Measurements from ENCODE around the gene ZSCAN20.

ZSCAN20 gene

DNA sequence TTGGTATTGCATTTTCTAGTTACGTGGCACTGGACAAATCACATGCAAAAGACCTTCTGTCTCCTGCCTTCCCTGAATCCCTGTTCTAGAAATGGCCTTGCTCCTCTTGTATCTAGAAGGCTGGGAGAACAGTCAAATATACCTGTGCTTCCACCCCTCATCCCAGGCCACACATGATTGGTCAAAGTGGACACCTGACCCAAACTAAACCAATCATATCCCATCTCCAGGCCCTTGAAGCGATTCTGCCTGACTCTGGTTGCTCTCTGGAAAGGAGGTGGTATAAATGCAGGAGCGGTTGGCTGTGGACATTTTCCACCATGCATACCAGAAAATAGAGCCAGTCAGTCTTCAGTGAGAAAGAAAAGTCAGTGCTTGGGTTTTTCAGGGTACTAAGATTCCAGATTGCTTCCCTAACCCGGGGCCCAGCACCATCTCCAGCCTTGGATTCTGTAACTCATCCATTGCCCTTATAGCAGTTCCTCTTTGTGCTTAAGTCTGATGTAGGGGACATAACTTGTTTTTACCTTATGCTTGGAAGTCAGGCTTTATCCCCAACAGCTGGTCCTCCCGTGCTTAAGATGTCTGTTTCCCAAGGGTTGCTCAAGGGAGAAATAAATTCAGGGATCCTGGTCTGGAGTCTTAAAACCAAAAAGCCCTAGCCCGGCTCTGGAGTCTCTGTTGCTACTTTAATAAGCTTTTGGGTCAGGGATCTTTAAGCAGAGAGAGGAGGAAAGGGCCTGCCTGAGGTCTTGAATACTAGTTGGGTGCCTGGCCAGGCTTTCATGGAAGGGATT lies 33.9 kb upstream of the ZSCAN20 start:
- peaks cover 11% of the 10 kb centered on the region for H3K27me3 Mint-ChIP-seq
- H3K9me3 Mint-ChIP-seq (ENCODE audit: low read depth) = no peaks in the 10 kb centered on the region
- H3K36me3 Mint-ChIP-seq = no peaks in the 10 kb centered on the region
- no peaks in the 10 kb centered on the region for H3K4me1 Mint-ChIP-seq (ENCODE audit: low read depth)
- no peak overlapping the region for H3K4me3 Mint-ChIP-seq
- H3K27ac Mint-ChIP-seq = no peak overlapping the region

DNA sequence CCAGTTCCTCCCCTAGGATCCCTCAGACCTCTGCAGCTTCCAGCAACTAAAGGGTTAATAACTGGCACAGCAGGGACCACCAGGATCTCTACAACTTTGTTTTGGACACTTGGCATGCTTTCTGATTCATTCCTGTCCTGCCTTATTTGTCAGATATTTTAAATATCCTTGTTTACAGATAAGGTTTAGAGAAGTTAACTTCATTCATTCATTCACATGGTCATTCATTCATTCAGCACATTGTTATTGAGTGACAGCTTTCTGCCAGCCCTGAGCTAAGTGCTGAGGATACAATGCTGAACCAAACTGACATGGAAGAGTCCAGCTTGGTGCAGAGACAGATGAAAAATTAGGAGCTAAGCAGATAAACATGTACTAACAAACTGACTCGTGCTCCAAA lies 32.8 kb upstream of the ZSCAN20 start:
- no peak overlapping the region for H3K4me3 Mint-ChIP-seq
- H3K36me3 Mint-ChIP-seq = no peaks in the 10 kb centered on the region
- H3K9me3 Mint-ChIP-seq (ENCODE audit: low read depth) = no peaks in the 10 kb centered on the region
- H3K27ac Mint-ChIP-seq = no peak overlapping the region
- H3K27me3 Mint-ChIP-seq = peaks cover 11% of the 10 kb centered on the region
- no peaks in the 10 kb centered on the region for H3K4me1 Mint-ChIP-seq (ENCODE audit: low read depth)

DNA sequence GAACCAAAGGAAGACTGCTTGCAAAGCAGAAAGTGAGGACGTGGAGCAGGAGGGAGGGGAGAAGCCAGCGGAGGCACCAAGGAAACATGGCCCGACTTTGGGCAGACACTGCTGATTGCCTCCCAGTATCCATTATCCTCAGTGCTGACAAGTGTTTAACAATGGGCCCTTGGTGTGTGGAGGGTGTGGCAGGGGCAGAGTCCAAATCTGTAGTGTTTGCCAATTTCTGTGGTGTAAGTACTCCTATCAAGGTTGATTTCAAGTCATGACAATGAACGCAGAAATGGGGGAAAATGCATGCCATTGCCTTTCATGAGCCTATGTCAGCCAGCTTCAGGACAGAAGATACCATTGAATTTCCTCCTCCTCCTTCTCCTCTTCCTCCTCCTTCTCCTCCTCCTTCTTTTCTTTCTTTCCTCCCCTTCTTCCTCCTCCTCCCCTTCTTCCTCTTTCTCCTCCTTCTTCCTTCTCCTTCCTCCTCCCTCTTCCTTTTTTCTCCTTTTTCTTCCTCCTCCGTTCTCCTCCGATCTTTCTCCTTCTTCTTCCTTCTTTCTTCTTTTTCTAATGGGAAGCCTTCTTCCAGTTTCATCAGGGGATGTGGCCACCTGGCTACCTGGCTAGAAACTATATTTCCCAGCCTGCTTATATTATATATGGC lies 31.2 kb upstream of the ZSCAN20 start:
- Mint-ChIP-seq H3K9me3 (ENCODE audit: low read depth) (no peaks in the 10 kb centered on the region), H3K4me3 (no peak overlapping the region), H3K36me3 (no peaks in the 10 kb centered on the region), H3K4me1 (ENCODE audit: low read depth) (no peaks in the 10 kb centered on the region), H3K27ac (no peak overlapping the region), H3K27me3 (peaks cover 11% of the 10 kb centered on the region)

DNA sequence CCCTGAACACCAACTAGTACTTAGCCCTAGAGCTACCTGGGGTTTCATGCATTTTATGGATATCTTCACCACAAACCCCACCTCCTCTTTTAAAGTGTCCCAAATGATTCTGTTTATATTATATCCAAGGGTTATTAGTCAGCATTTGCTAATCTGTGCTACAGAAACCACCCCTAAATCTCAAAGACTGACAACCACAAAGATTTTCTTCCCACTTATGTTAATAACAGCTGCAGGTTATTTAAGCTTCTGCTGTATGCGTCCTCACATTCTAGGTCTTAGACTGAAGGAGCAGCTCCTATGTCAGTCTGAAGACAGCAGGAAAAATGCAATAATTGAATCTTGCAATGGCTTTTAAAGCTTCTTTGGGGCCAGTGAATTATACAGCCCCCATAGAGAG lies 30.3 kb upstream of the ZSCAN20 start:
- no peaks in the 10 kb centered on the region for H3K4me1 Mint-ChIP-seq (ENCODE audit: low read depth)
- H3K36me3 Mint-ChIP-seq = no peaks in the 10 kb centered on the region
- H3K27me3 Mint-ChIP-seq = peaks cover 11% of the 10 kb centered on the region
- no peaks in the 10 kb centered on the region for H3K9me3 Mint-ChIP-seq (ENCODE audit: low read depth)
- no peak overlapping the region for H3K27ac Mint-ChIP-seq
- H3K4me3 Mint-ChIP-seq = no peak overlapping the region

DNA sequence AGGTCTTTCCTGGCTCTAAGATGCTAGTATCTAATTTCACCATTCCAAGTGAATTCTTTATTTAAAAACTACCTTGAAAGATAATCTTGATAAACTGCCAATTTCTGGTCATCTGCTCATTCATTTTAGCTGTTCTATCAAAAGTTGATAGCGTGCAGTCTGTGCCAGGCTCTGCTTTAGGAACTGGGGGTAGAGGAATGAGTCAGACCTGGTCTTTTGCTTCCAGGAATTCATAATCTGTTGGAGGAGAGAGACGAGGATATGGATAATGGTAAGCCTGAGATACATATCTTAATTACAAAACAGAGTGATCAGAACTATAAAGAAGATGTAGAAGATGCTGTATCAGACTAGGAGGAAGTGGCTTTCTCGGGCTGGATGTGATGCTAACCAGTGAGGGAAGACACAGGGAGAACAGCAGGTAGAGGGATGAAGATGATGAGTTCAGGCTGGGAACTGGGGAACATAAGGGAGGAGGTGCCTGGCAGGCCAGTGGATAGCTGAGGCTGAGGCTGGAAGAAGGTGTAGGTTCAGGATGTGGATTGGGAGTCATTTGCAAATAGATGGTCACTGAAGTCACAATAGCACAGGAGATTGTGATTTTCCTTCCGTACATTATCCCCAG lies 29.3 kb upstream of the ZSCAN20 start:
- Mint-ChIP-seq H3K9me3 (ENCODE audit: low read depth) (no peaks in the 10 kb centered on the region), H3K36me3 (no peaks in the 10 kb centered on the region), H3K27ac (no peak overlapping the region), H3K27me3 (peaks cover 11% of the 10 kb centered on the region), H3K4me1 (ENCODE audit: low read depth) (no peaks in the 10 kb centered on the region), H3K4me3 (no peak overlapping the region)

DNA sequence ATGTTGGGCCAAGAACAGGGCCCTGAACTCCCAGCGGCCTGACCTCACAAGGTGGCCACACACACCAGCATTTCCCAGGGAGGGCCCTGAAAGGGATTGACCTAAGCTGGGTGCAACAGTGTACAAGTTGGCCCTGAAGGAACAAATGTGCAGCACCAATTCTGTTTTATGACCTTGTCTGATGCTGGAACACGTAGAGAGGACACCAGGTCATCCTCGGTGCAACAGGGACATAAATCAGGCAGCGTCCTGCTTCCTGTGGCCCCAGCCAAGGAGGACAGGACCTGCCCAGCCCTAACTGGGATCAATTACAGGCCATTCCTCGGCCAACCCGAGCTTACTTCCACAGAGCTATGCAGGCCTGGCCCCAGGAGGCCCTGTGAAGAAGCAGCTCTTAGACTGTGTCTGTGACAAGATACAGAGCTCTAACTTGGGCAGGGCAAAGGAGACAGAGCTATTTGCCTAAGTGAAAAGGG lies 28.7 kb upstream of the ZSCAN20 start:
- H3K27me3 Mint-ChIP-seq = peaks cover 13% of the 10 kb centered on the region

DNA sequence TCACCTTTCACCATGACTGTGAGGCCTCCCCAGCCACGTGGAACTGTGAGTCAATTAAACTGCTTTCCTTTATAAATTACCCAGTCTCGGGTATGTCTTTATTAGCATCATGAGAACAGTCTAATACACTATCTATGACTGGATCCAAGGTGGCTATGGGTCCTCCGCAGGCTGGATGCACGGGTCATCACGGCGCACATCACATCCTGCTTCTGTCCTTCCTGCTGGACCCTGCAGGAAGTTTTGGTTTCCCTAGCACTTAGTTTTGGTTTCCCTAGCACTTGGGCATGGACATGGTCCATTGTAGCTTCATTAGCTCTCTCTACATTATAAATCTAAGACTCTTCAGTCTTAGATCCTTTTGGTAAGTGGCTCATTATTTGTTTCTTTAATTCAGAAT lies 27.3 kb upstream of the ZSCAN20 start:
- no peaks in the 10 kb centered on the region for H3K4me1 Mint-ChIP-seq (ENCODE audit: low read depth)
- no peak overlapping the region for H3K4me3 Mint-ChIP-seq
- H3K9me3 Mint-ChIP-seq (ENCODE audit: low read depth) = no peaks in the 10 kb centered on the region
- H3K36me3 Mint-ChIP-seq = no peaks in the 10 kb centered on the region
- H3K27ac Mint-ChIP-seq = no peak overlapping the region
- H3K27me3 Mint-ChIP-seq = peaks cover 8% of the 10 kb centered on the region

More for the DNA sequence above, 28.7 kb upstream of the ZSCAN20 start:
- no peaks in the 10 kb centered on the region for H3K36me3 Mint-ChIP-seq
- H3K4me3 Mint-ChIP-seq = no peak overlapping the region
- H3K9me3 Mint-ChIP-seq (ENCODE audit: low read depth) = no peaks in the 10 kb centered on the region
- no peaks in the 10 kb centered on the region for H3K4me1 Mint-ChIP-seq (ENCODE audit: low read depth)
- no peak overlapping the region for H3K27ac Mint-ChIP-seq

DNA sequence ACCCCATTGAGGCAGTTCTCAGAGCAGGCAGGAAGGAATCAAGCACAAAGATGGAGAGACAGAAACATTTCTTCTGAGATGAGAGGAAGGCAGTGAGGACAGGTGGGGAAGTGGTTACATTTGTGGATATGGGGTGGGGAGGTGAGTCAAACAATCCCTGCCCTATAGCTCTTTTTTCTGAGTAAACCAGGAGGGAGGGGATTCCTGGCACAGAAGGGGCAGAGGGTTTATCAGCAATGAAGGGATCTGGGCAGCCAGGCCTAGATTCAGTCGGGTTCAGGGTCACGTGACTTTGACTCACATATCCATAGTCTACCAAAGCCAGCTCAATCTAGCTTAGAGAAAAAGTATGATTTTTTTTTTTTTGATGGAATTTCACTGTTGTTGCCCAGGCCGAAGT lies 25.9 kb upstream of the ZSCAN20 start:
- H3K27me3 Mint-ChIP-seq = peaks cover 10% of the 10 kb centered on the region
- H3K27ac Mint-ChIP-seq = no peak overlapping the region
- H3K9me3 Mint-ChIP-seq (ENCODE audit: low read depth) = no peaks in the 10 kb centered on the region

DNA sequence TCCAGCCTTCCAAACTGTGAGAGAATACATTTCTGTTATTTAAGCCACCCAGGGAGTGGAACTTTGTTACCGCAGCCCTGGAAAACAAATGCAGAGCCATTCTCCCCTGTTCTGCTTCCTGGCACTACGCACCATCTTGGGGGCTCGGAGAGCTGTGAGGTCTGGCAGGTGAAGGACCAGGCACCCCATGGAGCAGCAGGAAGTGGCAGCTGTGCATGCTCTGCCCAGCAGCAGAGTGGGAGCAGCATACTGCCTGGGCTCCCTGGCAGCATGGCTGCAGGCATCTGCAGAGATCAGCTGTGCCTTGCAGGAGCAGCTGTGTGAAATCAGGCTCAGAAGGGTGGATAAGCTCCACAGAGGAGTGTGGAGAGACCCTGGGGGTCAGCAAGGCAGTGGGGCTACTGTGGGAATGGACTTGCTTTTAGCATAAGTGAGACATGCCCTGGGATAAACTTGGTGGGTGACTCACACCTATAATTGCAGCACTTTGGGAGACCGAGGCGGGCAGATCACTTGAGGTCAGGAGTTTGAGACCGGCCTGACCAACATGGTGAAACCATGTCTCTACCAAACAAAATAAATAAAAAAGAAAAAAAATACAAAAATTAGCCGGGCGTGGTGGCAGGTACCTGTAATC lies 17.7 kb upstream of the ZSCAN20 start:
- Mint-ChIP-seq H3K27ac (no peak overlapping the region), H3K36me3 (no peaks in the 10 kb centered on the region), H3K9me3 (ENCODE audit: low read depth) (no peaks in the 10 kb centered on the region), H3K4me3 (no peak overlapping the region), H3K27me3 (peaks cover 6% of the 10 kb centered on the region), H3K4me1 (ENCODE audit: low read depth) (peaks cover 2% of the 10 kb centered on the region)

More for the DNA sequence above, 25.9 kb upstream of the ZSCAN20 start:
- Mint-ChIP-seq H3K4me1 (ENCODE audit: low read depth) (no peaks in the 10 kb centered on the region), H3K36me3 (no peaks in the 10 kb centered on the region), H3K4me3 (no peak overlapping the region)

DNA sequence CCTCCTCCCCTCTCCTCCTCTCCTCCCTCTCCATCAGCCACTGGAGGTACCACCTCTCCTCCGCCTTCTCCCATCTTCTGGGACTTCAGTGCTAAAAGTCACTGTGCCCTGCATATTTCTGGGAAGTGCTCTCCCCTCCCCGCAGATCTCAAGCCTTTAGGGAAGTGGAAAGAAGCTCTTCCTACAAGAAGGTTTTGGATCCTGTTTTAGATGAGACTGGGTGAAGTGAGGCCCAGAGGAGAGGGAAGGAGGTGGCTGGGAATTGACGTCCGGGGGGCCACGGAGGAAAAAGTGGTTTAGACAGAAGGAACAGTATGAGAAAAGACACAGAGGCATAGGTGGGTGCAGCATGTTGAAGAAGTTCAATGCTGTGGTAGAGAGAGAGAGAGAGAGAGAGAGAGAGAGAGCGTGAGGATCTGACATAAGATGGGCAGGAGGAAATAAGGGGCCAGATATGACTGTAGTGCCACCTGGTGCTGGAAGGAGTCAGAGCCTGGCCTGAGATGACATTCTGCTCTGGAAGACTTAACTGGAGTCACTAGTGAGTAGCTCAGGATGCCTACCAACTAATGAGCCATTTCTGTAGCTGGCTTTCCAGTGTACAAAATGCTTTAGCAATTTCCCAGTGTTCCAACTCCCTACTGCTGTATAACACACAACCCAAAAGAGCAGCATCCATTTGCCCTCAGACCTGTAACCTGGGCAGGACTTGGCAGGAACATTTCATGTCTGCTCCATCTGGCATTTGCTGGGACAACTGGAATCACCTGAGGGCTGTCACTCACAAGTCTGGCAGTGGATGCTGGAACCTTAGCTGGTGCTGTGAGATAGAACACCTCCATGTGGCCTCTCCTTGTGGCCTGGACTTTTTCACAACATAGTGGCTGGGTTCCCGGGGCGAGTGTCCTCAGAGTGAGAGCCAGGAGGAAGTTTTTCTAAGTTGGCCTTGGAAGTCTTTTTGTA lies 16.6 kb upstream of the ZSCAN20 start:
- Mint-ChIP-seq H3K4me3 (no peak overlapping the region), H3K4me1 (ENCODE audit: low read depth) (peaks cover 2% of the 10 kb centered on the region), H3K9me3 (ENCODE audit: low read depth) (no peaks in the 10 kb centered on the region), H3K27me3 (peaks cover 3% of the 10 kb centered on the region), H3K36me3 (no peaks in the 10 kb centered on the region), H3K27ac (no peak overlapping the region)

DNA sequence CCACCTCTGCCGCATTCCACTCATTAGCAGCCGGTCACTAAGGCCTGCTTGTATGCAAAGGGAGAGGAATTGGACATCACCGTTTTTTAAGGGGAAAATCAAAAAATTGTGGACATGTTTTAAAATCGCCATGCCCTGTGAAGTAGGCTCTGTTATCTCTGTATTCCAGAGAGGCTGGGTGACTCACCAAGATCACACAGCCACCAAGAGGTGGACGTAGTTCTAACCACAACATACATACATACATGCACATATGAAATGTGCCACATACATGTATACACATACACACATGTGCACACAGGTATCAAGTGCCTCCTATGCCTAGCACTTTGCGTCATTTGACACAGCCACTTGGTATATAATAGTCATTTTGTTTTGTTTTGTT lies 16.0 kb upstream of the ZSCAN20 start:
- H3K4me3 Mint-ChIP-seq = no peak overlapping the region
- no peaks in the 10 kb centered on the region for H3K9me3 Mint-ChIP-seq (ENCODE audit: low read depth)
- no peaks in the 10 kb centered on the region for H3K36me3 Mint-ChIP-seq
- H3K4me1 Mint-ChIP-seq (ENCODE audit: low read depth) = peaks cover 2% of the 10 kb centered on the region
- H3K27me3 Mint-ChIP-seq = peaks cover 3% of the 10 kb centered on the region
- H3K27ac Mint-ChIP-seq = no peak overlapping the region

DNA sequence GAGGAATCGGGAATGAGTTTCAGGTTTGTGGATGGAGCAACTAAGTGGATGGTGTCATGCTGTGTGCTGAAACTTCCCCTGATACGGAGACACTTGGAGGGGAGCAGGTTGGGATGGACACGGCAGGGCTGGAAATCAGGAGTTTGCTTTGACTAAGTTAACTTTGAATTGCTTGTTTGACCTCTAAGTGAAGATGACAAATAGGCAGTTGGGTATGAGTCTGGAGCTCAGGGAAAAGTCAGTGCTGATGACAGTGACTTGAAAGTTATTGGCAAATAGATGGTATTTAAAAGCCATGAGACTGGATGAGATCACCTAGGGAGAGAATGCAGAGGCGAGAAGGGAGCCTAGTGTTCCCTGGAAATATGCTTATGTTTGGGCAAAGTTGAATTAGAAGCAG lies 12.8 kb upstream of the ZSCAN20 start:
- Mint-ChIP-seq H3K9me3 (ENCODE audit: low read depth) (no peaks in the 10 kb centered on the region), H3K4me3 (no peak overlapping the region), H3K4me1 (ENCODE audit: low read depth) (peaks cover 2% of the 10 kb centered on the region), H3K27ac (no peak overlapping the region), H3K27me3 (peaks cover 3% of the 10 kb centered on the region), H3K36me3 (no peaks in the 10 kb centered on the region)

DNA sequence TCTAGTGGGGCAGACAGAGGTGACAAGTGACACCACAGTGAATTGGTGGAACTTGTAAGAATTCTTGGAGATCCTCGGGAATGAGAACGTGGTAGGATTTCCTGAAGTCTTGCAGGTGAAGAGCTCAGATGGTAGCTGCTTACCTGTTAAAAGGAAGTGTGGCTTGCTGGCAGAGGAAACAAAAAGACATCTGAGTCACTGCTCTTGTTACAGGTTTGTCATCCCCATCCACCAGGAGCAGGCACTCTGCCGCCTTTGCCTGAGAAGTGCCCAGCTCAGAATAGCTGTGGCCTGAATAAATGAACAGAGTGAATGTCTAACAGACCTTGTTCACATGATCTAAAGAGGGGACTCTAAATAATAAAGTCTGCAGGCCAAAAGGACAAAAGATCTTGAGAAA lies 12.3 kb upstream of the ZSCAN20 start:
- Mint-ChIP-seq H3K4me3 (no peak overlapping the region), H3K9me3 (ENCODE audit: low read depth) (no peaks in the 10 kb centered on the region), H3K27ac (no peak overlapping the region), H3K27me3 (peaks cover 3% of the 10 kb centered on the region), H3K4me1 (ENCODE audit: low read depth) (peaks cover 2% of the 10 kb centered on the region), H3K36me3 (no peaks in the 10 kb centered on the region)

DNA sequence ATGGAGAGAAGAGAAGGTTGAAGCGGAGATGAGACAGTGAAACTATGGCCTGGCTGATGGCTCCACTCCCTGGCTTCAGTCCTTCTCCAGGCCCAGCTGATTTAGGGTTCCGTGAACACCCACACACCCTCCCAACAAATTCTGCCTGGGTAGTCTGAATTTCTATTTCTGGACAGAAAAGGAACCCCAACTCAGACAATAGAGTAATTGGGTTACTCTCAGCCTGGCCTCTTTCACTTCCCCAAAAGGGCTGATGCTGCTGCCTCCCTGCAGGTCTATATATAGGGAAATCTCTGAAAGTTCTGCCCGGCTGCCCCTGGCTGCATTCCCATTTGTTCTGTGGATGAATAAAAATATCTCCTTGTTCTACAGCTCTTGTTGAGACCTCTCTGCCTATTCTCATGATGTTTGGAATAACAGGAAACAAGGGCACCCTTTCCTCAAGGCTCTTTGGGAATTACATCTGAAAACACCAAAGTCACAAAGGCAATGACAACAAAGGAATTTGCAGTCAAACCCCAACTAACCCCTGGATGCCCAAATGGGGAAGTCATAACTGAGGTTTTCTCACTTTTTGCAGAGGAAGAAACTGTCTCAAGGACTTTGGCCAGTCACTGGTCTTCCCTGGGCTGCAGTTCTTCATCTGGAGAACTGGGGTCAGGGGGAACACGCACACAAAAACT lies 11.4 kb upstream of the ZSCAN20 start:
- H3K4me3 Mint-ChIP-seq = no peak overlapping the region
- H3K27ac Mint-ChIP-seq = no peak overlapping the region
- H3K36me3 Mint-ChIP-seq = no peaks in the 10 kb centered on the region
- H3K4me1 Mint-ChIP-seq (ENCODE audit: low read depth) = no peaks in the 10 kb centered on the region
- H3K27me3 Mint-ChIP-seq = peaks cover 3% of the 10 kb centered on the region
- H3K9me3 Mint-ChIP-seq (ENCODE audit: low read depth) = no peaks in the 10 kb centered on the region
